Left lung (tissue), 10 donors: ENCODE results near the gene BEST4. TPM values are rescaled to one million over a fixed set of nuclear protein-coding genes. Genes with fewer than 3 reads are reported as not detected.

Experiments used
- ATAC-seq: fragments of 200-7000 bp; cut with Tn5 transposase; one replicate; pipeline ENCODE4 v1.9.1; 2020; ENCODE audit warnings: moderate library complexity
- DNase-seq, 4 donors: peaks; one replicate each; pipeline ENCODE4 v3.0.0-alpha.2; 2013 to 2020
- H3K27ac ChIP-seq, 2 donors: fragments of 200-600 bp; sonication (generic) in 1 of 2; one replicate each; pipeline versions ENCODE4 v1.5.0 to v1.8.0; 2020 to 2021
- H3K27me3 ChIP-seq, 2 donors: fragments of 200-600 bp; sonication (generic) in 1 of 2; one replicate each; pipeline versions ENCODE4 v1.5.0 to v1.8.0; 2020 to 2021
- H3K36me3 ChIP-seq, 2 donors: fragments of 200-600 bp; sonication (generic) in 1 of 2; one replicate each; pipeline versions ENCODE4 v1.5.0 to v1.8.0; 2020 to 2021
- H3K4me1 ChIP-seq, 2 donors: fragments of 200-600 bp; one replicate each; pipeline ENCODE4 v1.8.0; 2021
- H3K4me3 ChIP-seq, 2 donors: fragments of 200-600 bp; sonication (generic) in 1 of 2; one replicate each; pipeline versions ENCODE4 v1.5.0 to v1.8.0; 2020 to 2021; ENCODE audit warnings: mild to moderate bottlenecking in 1 of 2
- H3K9me3 ChIP-seq, 2 donors: fragments of 200-600 bp; sonication (generic) in 1 of 2; one replicate each; pipeline versions ENCODE4 v1.5.0 to v1.8.0; 2020 to 2021
- intact Hi-C, 2 donors: fragments of 100-400 bp; cut with DNase I; formaldehyde crosslinking; loops; one replicate each; pipeline versions ENCODE4 v1.11.2 to v1.14.2; 2022
- polyA plus RNA-seq, 6 donors: library from polyadenylated mRNA; unstranded; fragments of 120-200 nt; gene quantifications; one replicate each; pipeline ENCODE4 v1.2.1, GENCODE V29; 2013; ENCODE audit not compliant: insufficient read length in 6 of 6
- total RNA-seq, 2 donors: library from RNA; stranded (reverse); fragmentation: NEBNext Ultra II Directional; extraction: Animal tissue kit (Norgen Biotek cat#: 25700); gene quantifications; one replicate each; pipeline ENCODE4 v1.2.1, GENCODE V29; 2021
- TF ChIP-seq, protein P1 (sequence below), 2 donors: fragments of 200-600 bp; sonication (generic) in 1 of 2; IDR thresholded peaks; one replicate each; pipeline versions ENCODE4 v1.5.0 to v1.8.0; 2021; ENCODE audit warnings: antibody characterized with exemption in 2 of 2
- donor health status: DM: no; HTN: yes; CAD: no.
- donor health status: DM: no; HTN: no; CAD: no.

The BEST4 gene
- total and polyA plus RNA-seq, 8 donors = 0.23 to 1.2 (median 0.90) TPM

DNA sequence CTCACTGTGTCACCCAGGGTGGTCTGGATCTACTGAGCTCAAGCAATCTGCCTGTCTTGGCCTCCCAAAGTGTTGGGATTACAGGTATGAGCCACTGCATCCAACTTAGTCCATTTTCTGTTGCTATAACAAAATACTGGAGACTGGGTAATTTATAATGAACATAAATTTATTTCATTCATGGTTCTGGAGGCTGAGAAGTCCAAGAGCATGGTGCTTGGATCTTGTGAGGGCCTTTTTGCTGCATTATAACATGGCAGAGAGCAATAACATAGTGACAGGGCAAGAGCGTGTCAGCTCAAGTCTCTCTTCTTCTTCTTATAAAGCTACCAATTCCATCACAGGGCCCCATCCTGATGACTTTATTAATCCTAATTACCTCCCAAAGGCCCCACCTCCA is 52.0 kb downstream of the BEST4 start:
- TF ChIP-seq, protein P1, sequence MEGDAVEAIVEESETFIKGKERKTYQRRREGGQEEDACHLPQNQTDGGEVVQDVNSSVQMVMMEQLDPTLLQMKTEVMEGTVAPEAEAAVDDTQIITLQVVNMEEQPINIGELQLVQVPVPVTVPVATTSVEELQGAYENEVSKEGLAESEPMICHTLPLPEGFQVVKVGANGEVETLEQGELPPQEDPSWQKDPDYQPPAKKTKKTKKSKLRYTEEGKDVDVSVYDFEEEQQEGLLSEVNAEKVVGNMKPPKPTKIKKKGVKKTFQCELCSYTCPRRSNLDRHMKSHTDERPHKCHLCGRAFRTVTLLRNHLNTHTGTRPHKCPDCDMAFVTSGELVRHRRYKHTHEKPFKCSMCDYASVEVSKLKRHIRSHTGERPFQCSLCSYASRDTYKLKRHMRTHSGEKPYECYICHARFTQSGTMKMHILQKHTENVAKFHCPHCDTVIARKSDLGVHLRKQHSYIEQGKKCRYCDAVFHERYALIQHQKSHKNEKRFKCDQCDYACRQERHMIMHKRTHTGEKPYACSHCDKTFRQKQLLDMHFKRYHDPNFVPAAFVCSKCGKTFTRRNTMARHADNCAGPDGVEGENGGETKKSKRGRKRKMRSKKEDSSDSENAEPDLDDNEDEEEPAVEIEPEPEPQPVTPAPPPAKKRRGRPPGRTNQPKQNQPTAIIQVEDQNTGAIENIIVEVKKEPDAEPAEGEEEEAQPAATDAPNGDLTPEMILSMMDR (IDR thresholded peaks at IDR 0.05) = no peak
- intact Hi-C loops = no loop called here

DNA sequence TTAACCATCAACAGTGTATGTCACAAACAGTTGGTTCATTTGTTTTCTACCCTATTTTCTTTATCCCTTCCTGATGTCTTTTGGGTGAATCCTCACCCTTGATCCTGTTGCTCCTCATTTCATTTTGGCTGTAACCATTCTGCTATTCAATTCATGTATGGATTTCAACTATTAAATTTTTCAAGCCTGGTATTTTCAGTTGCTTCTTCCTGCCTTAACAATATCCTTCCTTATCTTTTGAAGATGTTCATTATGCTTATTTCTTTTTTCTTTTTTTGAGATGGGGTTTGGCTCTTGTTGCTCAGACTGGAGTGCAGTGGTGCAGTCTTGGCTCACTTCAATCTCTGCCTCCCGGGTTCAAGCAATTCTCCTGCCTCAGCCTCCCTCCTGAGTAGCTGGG is 54.2 kb downstream of the BEST4 start:
- H3K36me3 ChIP-seq = no peaks in the 10 kb centered on the region
- peak overlapping the region in 1 of 2 donors; percentile 1 for H3K27ac ChIP-seq
- no peak overlapping the region for H3K4me3 ChIP-seq
- H3K4me1 ChIP-seq = peaks cover 0 to 26% of the 10 kb centered on the region in 2 donors
- no peak for ATAC-seq
- DNase-seq = no peak
- intact Hi-C loops = no loop called here
- no peaks in the 10 kb centered on the region for H3K9me3 ChIP-seq
- TF ChIP-seq, protein P1 (IDR thresholded peaks at IDR 0.05) = no peak
- no peaks in the 10 kb centered on the region for H3K27me3 ChIP-seq

More for the DNA sequence above, 52.0 kb downstream of the BEST4 start:
- DNase-seq (no peak), ATAC-seq (no peak)
- no peaks in the 10 kb centered on the region for H3K27me3 ChIP-seq
- no peaks in the 10 kb centered on the region for H3K36me3 ChIP-seq
- peaks cover 6 to 12% of the 10 kb centered on the region in 2 donors for H3K4me1 ChIP-seq
- no peaks in the 10 kb centered on the region for H3K9me3 ChIP-seq
- H3K27ac ChIP-seq = no peak overlapping the region
- H3K4me3 ChIP-seq = no peak overlapping the region

Other genes with a start within 250 kb of the BEST4 start
- 10 to 100 TPM; 17.1 to 18.8 TPM for gene TMEM53, start 113.7 kb downstream of the BEST4 start, total RNA-seq
- gene TMEM53, start 113.7 kb downstream of the BEST4 start, polyA plus RNA-seq = 10 to 100 TPM in 1 of 6 donors, 1 to 10 TPM in 5; 8.5 to 12.1 (median 9.5) TPM
- gene ARMH1, start 113.5 kb downstream of the BEST4 start, total RNA-seq = 1 to 10 TPM; 4.0 to 6.4 TPM
- 1 to 10 TPM; 5.2 to 8.1 (median 6.3) TPM for gene ARMH1, start 113.5 kb downstream of the BEST4 start, polyA plus RNA-seq
- not detected for gene RNU5D-1, start 57.0 kb downstream of the BEST4 start, total RNA-seq
- 1 to 10 TPM in 2 of 6 donors, not detected in 4; 3.4 to 4.7 TPM for gene RNU5D-1, start 57.0 kb downstream of the BEST4 start, polyA plus RNA-seq
- gene KIF2C, start 48.3 kb downstream of the BEST4 start, total RNA-seq = 1 to 10 TPM; 3.3 to 7.3 TPM
- 10 to 100 TPM; 16.9 to 44.9 (median 23.6) TPM for gene KIF2C, start 48.3 kb downstream of the BEST4 start, polyA plus RNA-seq
- gene RPS8, start 12.6 kb downstream of the BEST4 start, total RNA-seq = 1,000 to 10,000 TPM; 1,533 to 1,553 TPM
- 1,000 to 10,000 TPM; 2,848 to 3,443 (median 2,982) TPM for gene RPS8, start 12.6 kb downstream of the BEST4 start, polyA plus RNA-seq
- gene PLK3, start 12.2 kb upstream of the BEST4 start, total RNA-seq = 10 to 100 TPM; 33.0 to 47.2 TPM
- 10 to 100 TPM in 4 of 6 donors, 1 to 10 TPM in 2; 8.1 to 14.7 (median 11.2) TPM for gene PLK3, start 12.2 kb upstream of the BEST4 start, polyA plus RNA-seq
- 1 to 10 TPM in 1 of 2 donors, not detected in 1; 1.6 TPM for gene DYNLT4, start 19.2 kb upstream of the BEST4 start, total RNA-seq
- gene DYNLT4, start 19.2 kb upstream of the BEST4 start, polyA plus RNA-seq = 1 to 10 TPM in 2 of 6 donors, under 1 TPM in 4; 0.53 to 1.5 (median 0.85) TPM
- gene BTBD19, start 20.4 kb upstream of the BEST4 start, total RNA-seq = 10 to 100 TPM; 15.3 to 19.7 TPM
- gene BTBD19, start 20.4 kb upstream of the BEST4 start, polyA plus RNA-seq = 10 to 100 TPM; 18.6 to 27.6 (median 25.1) TPM
- gene PTCH2, start 55.1 kb upstream of the BEST4 start, total RNA-seq = 1 to 10 TPM; 1.0 to 1.1 TPM
- 1 to 10 TPM; 5.7 to 9.4 (median 6.8) TPM for gene PTCH2, start 55.1 kb upstream of the BEST4 start, polyA plus RNA-seq
- gene EIF2B3, start 198.4 kb upstream of the BEST4 start, total RNA-seq = 10 to 100 TPM; 21.3 to 32.5 TPM
- 10 to 100 TPM; 25.3 to 33.5 (median 31.2) TPM for gene EIF2B3, start 198.4 kb upstream of the BEST4 start, polyA plus RNA-seq
- gene HECTD3, start 223.2 kb upstream of the BEST4 start, total RNA-seq = 10 to 100 TPM; 40.9 to 44.6 TPM
- 10 to 100 TPM; 30.4 to 35.0 (median 31.8) TPM for gene HECTD3, start 223.2 kb upstream of the BEST4 start, polyA plus RNA-seq
- 10 to 100 TPM; 65.2 to 74.9 TPM for gene UROD, start 224.1 kb upstream of the BEST4 start, total RNA-seq
- 100 to 1,000 TPM in 1 of 6 donors, 10 to 100 TPM in 5; 86.7 to 102 (median 91.0) TPM for gene UROD, start 224.1 kb upstream of the BEST4 start, polyA plus RNA-seq